Myocyte (in vitro differentiated cells): ENCODE results near the gene ANKS1B. TPM values are rescaled to one million over a fixed set of nuclear protein-coding genes. Genes with fewer than 3 reads are reported as not detected.
A peak's percentile ranks its signal among the peaks of the same experiment; 100 is the strongest.
"Not testable (repeated sequence)": the region's sequence is repeated elsewhere in the genome, so short reads cannot be mapped to it uniquely, and the experiment has no call there.

Experiments used
- DNase-seq: peaks from one replicate; pipeline ENCODE4 v3.0.0-alpha.2; 2012; ENCODE audit warnings: low read depth
- total RNA-seq: library from RNA; depleted of rRNA; stranded (reverse); fragments of >200 nt; gene quantifications from 2 replicates; pipeline ENCODE4 v1.2.3, GENCODE V29; 2014

The ANKS1B gene
- total RNA-seq, 1 donor from 2014 or later, result 1.5 TPM

- no peak for DNase-seq
Observed at GRCh38 chr12:99609455-99610181, 375.1 kb downstream of the ANKS1B start.

- peak; percentile 19 for DNase-seq
Observed at GRCh38 chr12:99600388-99600787, 384.3 kb downstream of the ANKS1B start.

- DNase-seq, result no peak
Observed at GRCh38 chr12:99598785-99599184, 386.0 kb downstream of the ANKS1B start.

- no peak for DNase-seq
Observed at GRCh38 chr12:99596762-99597161, 388.0 kb downstream of the ANKS1B start.

- not testable (repeated sequence) for DNase-seq
Observed at GRCh38 chr12:99577125-99577524, 407.6 kb downstream of the ANKS1B start.

- DNase-seq, result no peak
Observed at GRCh38 chr12:99573980-99574379, 410.8 kb downstream of the ANKS1B start.

- no peak for DNase-seq
Observed at GRCh38 chr12:99567072-99567471, 417.7 kb downstream of the ANKS1B start.

- no peak for DNase-seq
Observed at GRCh38 chr12:99558109-99558508, 426.6 kb downstream of the ANKS1B start.

- no peak for DNase-seq
Observed at GRCh38 chr12:99553461-99553860, 431.3 kb downstream of the ANKS1B start.

- DNase-seq, result no peak
Observed at GRCh38 chr12:99552022-99552421, 432.7 kb downstream of the ANKS1B start.

GRCh38 chr12:99549651-99550050 is 435.1 kb downstream of the ANKS1B start:
- DNase-seq, result no peak

GRCh38 chr12:99549196-99549595 is 435.5 kb downstream of the ANKS1B start:
- DNase-seq, result no peak

GRCh38 chr12:99544457-99544856 is 440.3 kb downstream of the ANKS1B start:
- DNase-seq, result no peak

- DNase-seq, result peak; percentile 55
Observed at GRCh38 chr12:99529966-99530365, 454.8 kb downstream of the ANKS1B start.

- DNase-seq, result no peak
Observed at GRCh38 chr12:99528478-99528877, 456.3 kb downstream of the ANKS1B start.

GRCh38 chr12:99523853-99524252 is 460.9 kb downstream of the ANKS1B start:
- no peak for DNase-seq

- DNase-seq, result no peak
Observed at GRCh38 chr12:99522456-99522855, 462.3 kb downstream of the ANKS1B start.

GRCh38 chr12:99521664-99522063 is 463.1 kb downstream of the ANKS1B start:
- no peak for DNase-seq

GRCh38 chr12:99513066-99513465 is 471.7 kb downstream of the ANKS1B start:
- no peak for DNase-seq

GRCh38 chr12:99505805-99506204 is 478.9 kb downstream of the ANKS1B start:
- peak; percentile 14 for DNase-seq

- DNase-seq, result no peak
Observed at GRCh38 chr12:99498756-99499155, 486.0 kb downstream of the ANKS1B start.

GRCh38 chr12:99495799-99496198 is 488.9 kb downstream of the ANKS1B start:
- no peak for DNase-seq

- DNase-seq, result no peak
Observed at GRCh38 chr12:99493197-99493596, 491.5 kb downstream of the ANKS1B start.
